GM12875 (cell line): ENCODE measurements around the gene FAAH.

Source experiments
- H3K4me3 ChIP-seq: one replicate; pipeline ENCODE4 v1.5.1; 2011; ENCODE audit warnings: low read depth, low read length, control low read depth
- TF ChIP-seq, protein P1 (sequence below): IDR thresholded peaks from 2 replicates; pipeline ENCODE4 v1.5.1; 2011; ENCODE audit warnings: low read depth, mild to moderate bottlenecking, control low read depth, inconsistent platforms, low read length, moderate library complexity, borderline replicate concordance; ENCODE audit not compliant: insufficient read depth

Gene FAAH

DNA sequence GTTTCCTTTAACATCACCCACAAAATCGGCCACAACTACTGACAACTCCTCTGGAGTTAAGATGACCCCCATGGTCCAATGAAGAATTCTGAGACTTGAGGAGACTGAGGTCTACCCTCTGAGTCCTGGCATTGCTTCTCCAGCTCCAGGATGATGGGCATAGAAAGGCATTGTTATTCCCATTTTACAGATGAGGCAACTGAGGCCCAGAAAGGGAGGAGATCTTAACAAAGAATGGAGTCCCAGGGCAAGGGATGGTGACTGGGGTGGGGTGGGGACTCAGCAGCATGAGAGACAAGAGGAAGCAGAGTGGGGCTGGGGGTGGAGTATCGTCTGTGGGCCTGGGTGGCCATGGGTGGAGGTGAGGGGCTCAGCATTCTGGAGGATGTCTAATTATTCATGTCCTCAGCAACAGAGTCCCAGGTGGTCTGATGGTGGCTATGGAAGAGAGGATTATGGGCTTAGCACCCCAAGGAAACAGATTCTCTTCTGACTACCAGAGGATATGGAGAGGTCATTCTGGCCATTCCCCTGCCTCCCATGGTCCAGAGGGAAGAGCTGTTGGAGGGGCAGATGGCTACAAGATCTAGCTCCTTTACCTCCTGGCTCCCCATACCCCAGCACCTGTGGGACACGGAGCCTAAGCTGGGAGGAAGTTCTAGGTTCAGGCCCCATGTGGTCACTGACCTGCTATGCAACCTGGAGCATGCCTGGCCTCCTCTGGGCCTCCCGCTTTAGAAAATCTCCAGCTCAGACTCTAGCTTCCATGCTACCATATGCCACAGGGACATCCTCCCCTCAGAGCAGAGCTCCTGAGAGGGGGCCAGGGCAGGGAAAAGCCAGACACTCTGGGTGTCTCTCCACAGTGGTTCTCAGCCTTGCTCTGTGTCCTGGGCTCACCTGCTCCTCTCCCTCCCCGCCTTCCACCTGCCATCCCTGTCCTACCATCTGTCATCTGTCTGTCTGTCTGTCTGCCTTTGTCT lies 58.1 kb downstream of the FAAH start:
- TF ChIP-seq, protein P1, sequence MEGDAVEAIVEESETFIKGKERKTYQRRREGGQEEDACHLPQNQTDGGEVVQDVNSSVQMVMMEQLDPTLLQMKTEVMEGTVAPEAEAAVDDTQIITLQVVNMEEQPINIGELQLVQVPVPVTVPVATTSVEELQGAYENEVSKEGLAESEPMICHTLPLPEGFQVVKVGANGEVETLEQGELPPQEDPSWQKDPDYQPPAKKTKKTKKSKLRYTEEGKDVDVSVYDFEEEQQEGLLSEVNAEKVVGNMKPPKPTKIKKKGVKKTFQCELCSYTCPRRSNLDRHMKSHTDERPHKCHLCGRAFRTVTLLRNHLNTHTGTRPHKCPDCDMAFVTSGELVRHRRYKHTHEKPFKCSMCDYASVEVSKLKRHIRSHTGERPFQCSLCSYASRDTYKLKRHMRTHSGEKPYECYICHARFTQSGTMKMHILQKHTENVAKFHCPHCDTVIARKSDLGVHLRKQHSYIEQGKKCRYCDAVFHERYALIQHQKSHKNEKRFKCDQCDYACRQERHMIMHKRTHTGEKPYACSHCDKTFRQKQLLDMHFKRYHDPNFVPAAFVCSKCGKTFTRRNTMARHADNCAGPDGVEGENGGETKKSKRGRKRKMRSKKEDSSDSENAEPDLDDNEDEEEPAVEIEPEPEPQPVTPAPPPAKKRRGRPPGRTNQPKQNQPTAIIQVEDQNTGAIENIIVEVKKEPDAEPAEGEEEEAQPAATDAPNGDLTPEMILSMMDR = no peak
- no peak overlapping the region for H3K4me3 ChIP-seq

DNA sequence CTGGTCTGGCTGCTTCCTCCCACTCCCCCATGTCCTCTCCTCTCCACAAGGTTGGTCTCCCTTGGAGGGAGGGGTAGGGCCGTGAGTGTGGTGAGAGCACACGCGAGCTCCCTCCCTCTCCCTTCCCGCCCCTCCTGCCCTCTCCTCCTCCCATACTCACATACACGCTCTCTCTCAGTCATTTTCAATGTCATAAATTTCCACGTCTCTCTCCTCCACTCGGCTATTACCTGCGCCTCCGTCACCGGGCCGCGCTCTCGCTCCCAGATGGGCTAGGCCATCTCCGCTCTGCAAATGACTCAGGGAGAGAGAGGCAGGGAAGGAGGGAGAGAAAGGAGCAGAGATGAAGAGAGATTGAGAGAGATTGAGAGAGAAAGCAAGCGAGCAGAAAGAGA lies 58.8 kb downstream of the FAAH start:
- H3K4me3 ChIP-seq = no peak overlapping the region

GRCh38 chr1:46453449-46453848 lies 59.3 kb downstream of the FAAH start:
- TF ChIP-seq, protein P1 = no peak
- no peak overlapping the region for H3K4me3 ChIP-seq

More for the DNA sequence above, 58.8 kb downstream of the FAAH start:
- TF ChIP-seq, protein P1 = no peak

DNA sequence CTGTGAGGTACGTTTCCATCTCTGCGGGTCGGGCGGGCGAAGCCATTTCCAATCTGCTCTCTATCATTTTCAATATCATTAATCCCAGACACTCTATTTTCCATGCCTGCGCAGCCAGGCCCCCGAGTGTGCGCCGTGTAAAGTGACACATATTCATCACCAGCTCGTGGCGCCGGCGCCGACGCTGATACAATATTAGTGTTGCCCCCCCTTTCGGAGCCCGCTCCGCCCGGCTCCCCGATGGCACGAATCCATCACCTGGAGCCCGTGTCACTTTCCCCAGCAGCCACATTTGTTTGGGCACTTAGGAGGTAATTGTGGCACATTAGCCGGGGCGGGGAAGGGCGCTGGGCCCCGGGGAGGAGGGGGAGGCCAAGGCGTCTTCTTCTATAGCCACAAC lies 61.8 kb downstream of the FAAH start:
- TF ChIP-seq, protein P1 = no peak
- H3K4me3 ChIP-seq = no peak overlapping the region

GRCh38 chr1:46456411-46456963 lies 62.4 kb downstream of the FAAH start:
- TF ChIP-seq, protein P1 = no peak

GRCh38 chr1:46457178-46457577 lies 63.1 kb downstream of the FAAH start:
- TF ChIP-seq, protein P1 = no peak
- H3K4me3 ChIP-seq = no peak overlapping the region

More at GRCh38 chr1:46456411-46456963, 62.4 kb downstream of the FAAH start:
- no peak overlapping the region for H3K4me3 ChIP-seq

DNA sequence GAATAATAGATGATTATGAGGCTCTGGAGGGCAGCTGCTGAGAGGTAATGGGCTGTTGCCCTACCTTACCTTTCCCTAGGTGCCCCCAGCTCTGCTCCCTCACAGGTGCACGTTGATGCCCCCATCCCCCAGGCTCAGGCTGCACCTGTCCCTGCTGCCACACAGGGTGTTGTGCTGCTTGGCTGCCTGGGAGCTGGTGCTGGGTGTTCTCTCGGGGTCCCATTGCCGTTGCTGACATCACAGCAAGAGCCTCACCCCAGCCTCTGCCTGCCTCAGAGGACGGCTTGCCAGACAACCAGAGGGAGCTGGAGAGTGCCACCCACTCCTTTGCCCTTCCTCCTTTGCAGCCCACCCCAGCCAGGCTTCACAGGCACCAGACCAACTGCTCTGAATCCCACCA lies 64.1 kb downstream of the FAAH start:
- H3K4me3 ChIP-seq = no peak overlapping the region
- TF ChIP-seq, protein P1 = no peak
